Muscle layer of duodenum (tissue), 2 donors: ENCODE data around the gene EAF1.

Source experiments
- H3K27ac ChIP-seq: one replicate; pipeline ENCODE4 v1.7.0; 2013; ENCODE audit warnings: mild to moderate bottlenecking, low read length
- H3K27me3 ChIP-seq: one replicate; pipeline ENCODE4 v1.7.0; 2013; ENCODE audit warnings: low read depth, mild to moderate bottlenecking, control low read depth, low read length
- H3K36me3 ChIP-seq, 2 donors: one replicate each; pipeline ENCODE4 v1.7.0; 2013; ENCODE audit warnings: low read length in 2 of 2, control low read depth in 1 of 2, mild to moderate bottlenecking in 1 of 2; ENCODE audit not compliant: insufficient read depth in 2 of 2, control insufficient read depth in 1 of 2
- H3K4me1 ChIP-seq, 2 donors: one replicate each; pipeline ENCODE4 v1.7.0; 2013; ENCODE audit warnings: low read length in 2 of 2, mild to moderate bottlenecking in 2 of 2, control low read depth in 1 of 2, moderate library complexity in 1 of 2; ENCODE audit not compliant: insufficient read depth in 2 of 2, control insufficient read depth in 1 of 2
- H3K4me3 ChIP-seq, 2 donors: one replicate each; pipeline ENCODE4 v1.7.0; 2013; ENCODE audit warnings: low read length in 2 of 2, low read depth in 1 of 2, mild to moderate bottlenecking in 1 of 2
- H3K9me3 ChIP-seq, 2 donors: one replicate each; pipeline ENCODE4 v1.7.0; 2013; ENCODE audit warnings: low read length in 2 of 2, control low read depth in 1 of 2, mild to moderate bottlenecking in 1 of 2; ENCODE audit not compliant: control insufficient read depth in 1 of 2
- donor health status: healthy.

EAF1 gene

GRCh38 chr3:15488002-15488401 lies 60.6 kb downstream of the EAF1 start:
- Histone ChIP-seq H3K4me1 (no peaks in the 10 kb centered on the region), H3K27me3 (no peaks in the 10 kb centered on the region), H3K36me3 (peaks cover 4 to 15% of the 10 kb centered on the region in 2 donors), H3K4me3 (no peak overlapping the region), H3K9me3 (no peaks in the 10 kb centered on the region), H3K27ac (no peak overlapping the region)

- Histone ChIP-seq H3K9me3 (no peaks in the 10 kb centered on the region), H3K4me3 (no peak overlapping the region), H3K4me1 (no peaks in the 10 kb centered on the region), H3K27me3 (no peaks in the 10 kb centered on the region), H3K27ac (no peak overlapping the region), H3K36me3 (peaks cover 4 to 15% of the 10 kb centered on the region in 2 donors)
Observed at GRCh38 chr3:15490158-15490557, 62.8 kb downstream of the EAF1 start.

- Histone ChIP-seq H3K4me3 (no peak overlapping the region), H3K9me3 (no peaks in the 10 kb centered on the region), H3K4me1 (peaks cover 0 to 5% of the 10 kb centered on the region in 2 donors), H3K27ac (no peak overlapping the region), H3K36me3 (peaks cover 4 to 13% of the 10 kb centered on the region in 2 donors), H3K27me3 (no peaks in the 10 kb centered on the region)
Observed at GRCh38 chr3:15491143-15491542, 63.7 kb downstream of the EAF1 start.
